HEK293 (cell line): Measurements from ENCODE around the gene SKOR1.
A peak's percentile ranks its signal among the peaks of the same experiment; 100 is the strongest.

Experiments
- ATF2 ChIP-seq: fragments of 450-650 bp; formaldehyde crosslinking; IDR thresholded peaks from 2 replicates; pipeline ENCODE4 v1.5.1; 2016; ENCODE audit warnings: missing biosample characterization, missing genetic modification characterization, low read depth
- CTCF ChIP-seq: fragments of 450-650 bp; formaldehyde crosslinking; IDR thresholded peaks from 2 replicates; pipeline ENCODE4 v1.5.1; 2016; ENCODE audit warnings: missing biosample characterization, missing genetic modification characterization
- ZFP3 ChIP-seq: fragments of 450-650 bp; formaldehyde crosslinking; IDR thresholded peaks from 2 replicates; pipeline ENCODE4 v1.5.1; 2016; ENCODE audit warnings: low read depth, missing biosample characterization, missing genetic modification characterization
- TF ChIP-seq, protein P1 (sequence below): fragments of 450-650 bp; formaldehyde crosslinking; IDR thresholded peaks from 2 replicates; pipeline ENCODE4 v1.5.1; 2016; ENCODE audit warnings: missing biosample characterization, missing genetic modification characterization
- TF ChIP-seq, protein P2 (sequence below): fragments of 450-650 bp; IDR thresholded peaks from 2 replicates; pipeline ENCODE4 v1.5.1; 2018; ENCODE audit warnings: missing biosample characterization, mild to moderate bottlenecking, missing genetic modification characterization

- TF ChIP-seq, protein P1, sequence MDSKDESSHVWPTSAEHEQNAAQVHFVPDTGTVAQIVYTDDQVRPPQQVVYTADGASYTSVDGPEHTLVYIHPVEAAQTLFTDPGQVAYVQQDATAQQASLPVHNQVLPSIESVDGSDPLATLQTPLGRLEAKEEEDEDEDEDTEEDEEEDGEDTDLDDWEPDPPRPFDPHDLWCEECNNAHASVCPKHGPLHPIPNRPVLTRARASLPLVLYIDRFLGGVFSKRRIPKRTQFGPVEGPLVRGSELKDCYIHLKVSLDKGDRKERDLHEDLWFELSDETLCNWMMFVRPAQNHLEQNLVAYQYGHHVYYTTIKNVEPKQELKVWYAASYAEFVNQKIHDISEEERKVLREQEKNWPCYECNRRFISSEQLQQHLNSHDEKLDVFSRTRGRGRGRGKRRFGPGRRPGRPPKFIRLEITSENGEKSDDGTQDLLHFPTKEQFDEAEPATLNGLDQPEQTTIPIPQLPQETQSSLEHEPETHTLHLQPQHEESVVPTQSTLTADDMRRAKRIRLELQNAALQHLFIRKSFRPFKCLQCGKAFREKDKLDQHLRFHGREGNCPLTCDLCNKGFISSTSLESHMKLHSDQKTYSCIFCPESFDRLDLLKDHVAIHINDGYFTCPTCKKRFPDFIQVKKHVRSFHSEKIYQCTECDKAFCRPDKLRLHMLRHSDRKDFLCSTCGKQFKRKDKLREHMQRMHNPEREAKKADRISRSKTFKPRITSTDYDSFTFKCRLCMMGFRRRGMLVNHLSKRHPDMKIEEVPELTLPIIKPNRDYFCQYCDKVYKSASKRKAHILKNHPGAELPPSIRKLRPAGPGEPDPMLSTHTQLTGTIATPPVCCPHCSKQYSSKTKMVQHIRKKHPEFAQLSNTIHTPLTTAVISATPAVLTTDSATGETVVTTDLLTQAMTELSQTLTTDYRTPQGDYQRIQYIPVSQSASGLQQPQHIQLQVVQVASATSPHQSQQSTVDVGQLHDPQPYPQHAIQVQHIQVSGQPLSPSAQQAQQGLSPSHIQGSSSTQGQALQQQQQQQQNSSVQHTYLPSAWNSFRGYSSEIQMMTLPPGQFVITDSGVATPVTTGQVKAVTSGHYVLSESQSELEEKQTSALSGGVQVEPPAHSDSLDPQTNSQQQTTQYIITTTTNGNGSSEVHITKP: peak; percentile 12; the same call in 1 of the 2 replicates
- TF ChIP-seq, protein P2, sequence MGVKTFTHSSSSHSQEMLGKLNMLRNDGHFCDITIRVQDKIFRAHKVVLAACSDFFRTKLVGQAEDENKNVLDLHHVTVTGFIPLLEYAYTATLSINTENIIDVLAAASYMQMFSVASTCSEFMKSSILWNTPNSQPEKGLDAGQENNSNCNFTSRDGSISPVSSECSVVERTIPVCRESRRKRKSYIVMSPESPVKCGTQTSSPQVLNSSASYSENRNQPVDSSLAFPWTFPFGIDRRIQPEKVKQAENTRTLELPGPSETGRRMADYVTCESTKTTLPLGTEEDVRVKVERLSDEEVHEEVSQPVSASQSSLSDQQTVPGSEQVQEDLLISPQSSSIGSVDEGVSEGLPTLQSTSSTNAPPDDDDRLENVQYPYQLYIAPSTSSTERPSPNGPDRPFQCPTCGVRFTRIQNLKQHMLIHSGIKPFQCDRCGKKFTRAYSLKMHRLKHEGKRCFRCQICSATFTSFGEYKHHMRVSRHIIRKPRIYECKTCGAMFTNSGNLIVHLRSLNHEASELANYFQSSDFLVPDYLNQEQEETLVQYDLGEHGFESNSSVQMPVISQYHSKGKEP: no peak
- peak; percentile 57; the same call in 1 of the 2 replicates for TF ChIP-seq CTCF (tag by site-specific recombination)
- TF ChIP-seq ZFP3 (tag by site-specific recombination): no peak
- TF ChIP-seq ATF2 (tag by site-specific recombination): no peak
Observed at GRCh38 chr15:67840749-67841512, 15.6 kb downstream of the SKOR1 start.
